ENCODE measurements around the gene MYO1F.

The MYO1F gene

GRCh38 chr19:8510589-8511115, 66.6 kb downstream of the MYO1F start:
- ChIA-PET POLR2A (ENCODE audit: low non-redundant PET) (interaction anchor here (0.6 kb wide), 1 partner anchor 13 kb away, joined by 7 read pairs; no protein-coding TSS in a partner anchor), CTCF (interaction anchor here (0.5 kb wide), 1 partner anchor 108 kb away, joined by 3 read pairs; no protein-coding TSS in a partner anchor)
- no peak overlapping the region for H3K27ac ChIP-seq
- DNase-seq (ENCODE audit: low spot score), result no peak
- TF ChIP-seq CTCF (conservative IDR thresholded peaks at IDR 0.05; ENCODE audit: low read depth), result no peak

- peak overlapping the region; percentile 45 for H3K27ac ChIP-seq
- CTCF ChIA-PET, result interaction anchor here (0.6 to 1.7 kb wide), 6 partner anchors 19 to 237 kb away, joined by 3 to 8 read pairs (median 5); no protein-coding TSS in a partner anchor
- no peak for DNase-seq (ENCODE audit: low spot score)
- peak; percentile 53 for TF ChIP-seq CTCF (conservative IDR thresholded peaks at IDR 0.05; ENCODE audit: low read depth)
- POLR2A ChIA-PET (ENCODE audit: low non-redundant PET), result no interaction called here
Measured at GRCh38 chr19:8506402-8506957, 70.8 kb downstream of the MYO1F start.

GRCh38 chr19:8505680-8506401, 71.4 kb downstream of the MYO1F start:
- TF ChIP-seq CTCF (conservative IDR thresholded peaks at IDR 0.05; ENCODE audit: low read depth), result peak; percentile 84
- ChIA-PET CTCF (interaction anchor here (0.6 to 1.7 kb wide), 8 partner anchors 18 to 236 kb away, joined by 3 to 8 read pairs (median 4); no protein-coding TSS in a partner anchor), POLR2A (ENCODE audit: low non-redundant PET) (no interaction called here)
- DNase-seq (ENCODE audit: low spot score), result peak; percentile 68
- H3K27ac ChIP-seq, result peak overlapping the region; percentile 45

GRCh38 chr19:8504919-8505318, 72.3 kb downstream of the MYO1F start:
- no peak for DNase-seq (ENCODE audit: low spot score)
- CTCF ChIA-PET, result interaction anchor here (0.6 to 1.7 kb wide), 3 partner anchors 76 to 806 kb away, joined by 3 to 8 read pairs (median 4); no protein-coding TSS in a partner anchor
- no peak for TF ChIP-seq CTCF (conservative IDR thresholded peaks at IDR 0.05; ENCODE audit: low read depth)
- POLR2A ChIA-PET (ENCODE audit: low non-redundant PET), result no interaction called here
- no peak overlapping the region for H3K27ac ChIP-seq

GRCh38 chr19:8504171-8504570, 73.1 kb downstream of the MYO1F start:
- H3K27ac ChIP-seq, result no peak overlapping the region
- CTCF ChIA-PET, result interaction anchor here (0.6 to 0.8 kb wide), 3 partner anchors 77 to 805 kb away, joined by 3 to 4 read pairs (median 3); no protein-coding TSS in a partner anchor
- TF ChIP-seq CTCF (conservative IDR thresholded peaks at IDR 0.05; ENCODE audit: low read depth), result no peak
- DNase-seq (ENCODE audit: low spot score), result no peak
- POLR2A ChIA-PET (ENCODE audit: low non-redundant PET), result no interaction called here

- CTCF ChIA-PET, result no interaction called here
- no peak for TF ChIP-seq CTCF (conservative IDR thresholded peaks at IDR 0.05; ENCODE audit: low read depth)
- POLR2A ChIA-PET (ENCODE audit: low non-redundant PET), result no interaction called here
- H3K27ac ChIP-seq, result no peak overlapping the region
- DNase-seq (ENCODE audit: low spot score), result no peak
Measured at GRCh38 chr19:8503510-8503909, 73.7 kb downstream of the MYO1F start.

Data from RWPE1 (cell line).